ENCODE data around the gene HSD17B2.

HSD17B2 gene

DNA sequence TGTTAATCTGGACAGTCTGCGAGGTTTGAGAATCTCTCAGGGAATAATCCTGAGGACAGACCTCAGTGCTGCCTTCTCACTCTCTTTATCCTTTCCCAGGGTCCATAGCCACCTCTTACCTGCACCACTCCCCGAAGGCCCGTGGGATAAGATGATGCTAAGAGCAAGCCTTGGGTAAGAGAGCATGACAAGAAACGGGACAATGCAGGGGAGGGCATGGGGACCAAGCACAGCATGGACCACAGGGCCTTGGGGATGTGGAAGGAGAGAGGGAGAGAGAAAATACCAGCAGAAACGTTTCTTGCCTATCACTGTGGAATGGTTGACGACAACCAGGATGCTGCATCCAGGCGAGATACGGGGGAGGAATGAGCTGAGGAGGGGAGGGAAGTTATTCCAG is 15.5 kb upstream of the HSD17B2 start:
- DNase-seq: no peak

DNA sequence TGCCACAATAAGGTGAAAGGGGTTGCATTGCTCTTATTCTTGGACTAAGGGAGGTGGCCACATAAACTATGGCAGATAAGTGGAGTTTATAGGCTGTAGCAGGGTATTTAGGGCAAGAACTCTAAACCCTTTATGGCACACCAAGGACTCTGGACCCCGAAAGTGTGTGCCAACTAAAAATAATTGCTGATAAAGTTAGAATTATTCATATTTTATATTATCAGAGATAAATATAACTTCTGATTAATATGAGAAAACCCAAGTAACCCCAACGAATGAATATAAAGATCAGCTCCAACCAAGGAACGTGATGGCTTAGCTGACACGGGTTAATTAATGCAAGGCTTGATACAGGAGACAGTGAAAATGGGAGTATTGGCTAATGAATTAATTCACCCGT is 15.0 kb upstream of the HSD17B2 start:
- no peak for DNase-seq

DNA sequence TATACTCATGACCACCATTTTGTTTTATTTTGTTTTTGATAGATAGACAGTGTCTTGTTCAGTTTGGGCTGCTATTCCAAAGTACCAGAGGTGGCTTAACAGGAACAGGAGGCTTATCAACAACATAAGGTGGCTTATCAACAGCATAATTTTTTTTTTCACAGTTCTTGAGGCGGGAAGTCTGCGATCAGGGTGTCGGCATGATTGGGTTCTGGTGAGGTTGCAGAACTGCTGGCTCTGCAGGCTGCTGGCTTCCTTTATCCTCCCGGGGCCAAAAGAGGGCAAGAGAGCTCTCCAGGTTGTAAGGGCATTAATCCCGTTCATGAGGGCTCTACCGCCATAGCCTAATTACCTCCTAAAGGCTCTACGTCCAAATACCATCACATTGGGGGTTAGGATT is 11.8 kb upstream of the HSD17B2 start:
- DNase-seq: no peak

DNA sequence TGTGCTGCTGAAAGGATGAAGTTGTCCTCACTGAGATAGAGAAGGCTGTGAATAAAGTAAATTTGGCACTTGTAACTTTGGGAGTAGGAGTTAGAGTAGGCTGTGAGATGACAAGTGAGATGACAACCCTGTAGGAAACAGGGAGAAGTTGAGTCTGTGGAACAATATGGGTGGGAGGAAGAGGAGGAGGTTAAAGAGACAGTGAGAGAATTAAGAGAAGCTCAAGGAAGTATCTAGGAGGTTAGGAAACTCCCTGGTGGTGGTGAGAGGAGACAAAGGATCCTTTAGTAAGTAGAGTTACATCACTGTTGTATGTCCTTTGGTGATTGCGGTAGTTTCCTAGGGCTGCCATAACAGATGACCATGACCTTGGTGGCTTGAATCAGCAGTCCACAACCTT is 10.7 kb upstream of the HSD17B2 start:
- no peak for DNase-seq

DNA sequence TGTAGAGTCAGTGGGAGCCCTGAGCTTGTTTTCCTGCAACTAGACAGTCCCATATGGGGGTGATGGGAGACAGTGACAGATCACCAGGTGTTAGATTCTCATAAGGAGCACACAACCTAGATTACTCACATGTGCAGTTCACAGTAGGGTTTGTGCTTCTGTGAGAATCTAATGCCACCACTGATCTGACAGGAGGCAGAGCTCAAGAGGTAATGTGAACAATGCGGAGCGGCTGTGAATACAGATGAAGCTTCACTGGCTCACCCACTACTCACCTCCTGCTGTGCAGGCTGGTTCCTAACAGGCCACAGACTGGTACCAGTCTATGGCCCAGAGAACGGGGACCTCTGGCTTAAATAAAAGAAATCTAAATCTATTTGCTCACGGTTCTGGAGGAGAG is 10.2 kb upstream of the HSD17B2 start:
- DNase-seq: no peak

DNA sequence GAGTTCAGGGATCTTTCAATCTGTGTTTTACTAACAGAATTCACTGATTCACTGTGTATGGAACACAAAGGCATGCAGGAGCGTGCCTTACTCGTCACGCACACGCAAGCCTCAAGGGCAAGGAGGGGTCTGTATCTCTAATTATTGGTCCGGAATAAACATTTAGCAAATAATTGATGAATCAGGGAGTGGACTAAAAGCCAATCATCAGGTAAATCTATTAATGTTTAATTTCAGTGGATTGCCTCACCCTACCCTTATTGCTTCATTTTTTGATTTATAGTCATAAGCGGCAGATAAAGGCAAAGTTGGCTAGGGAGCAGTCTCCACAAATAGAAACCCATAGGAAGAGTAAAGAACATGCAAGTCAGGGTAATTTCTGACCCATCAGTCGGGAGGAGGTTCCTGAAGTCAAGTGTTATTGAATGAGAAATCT is 7.4 kb upstream of the HSD17B2 start:
- DNase-seq: no peak

DNA sequence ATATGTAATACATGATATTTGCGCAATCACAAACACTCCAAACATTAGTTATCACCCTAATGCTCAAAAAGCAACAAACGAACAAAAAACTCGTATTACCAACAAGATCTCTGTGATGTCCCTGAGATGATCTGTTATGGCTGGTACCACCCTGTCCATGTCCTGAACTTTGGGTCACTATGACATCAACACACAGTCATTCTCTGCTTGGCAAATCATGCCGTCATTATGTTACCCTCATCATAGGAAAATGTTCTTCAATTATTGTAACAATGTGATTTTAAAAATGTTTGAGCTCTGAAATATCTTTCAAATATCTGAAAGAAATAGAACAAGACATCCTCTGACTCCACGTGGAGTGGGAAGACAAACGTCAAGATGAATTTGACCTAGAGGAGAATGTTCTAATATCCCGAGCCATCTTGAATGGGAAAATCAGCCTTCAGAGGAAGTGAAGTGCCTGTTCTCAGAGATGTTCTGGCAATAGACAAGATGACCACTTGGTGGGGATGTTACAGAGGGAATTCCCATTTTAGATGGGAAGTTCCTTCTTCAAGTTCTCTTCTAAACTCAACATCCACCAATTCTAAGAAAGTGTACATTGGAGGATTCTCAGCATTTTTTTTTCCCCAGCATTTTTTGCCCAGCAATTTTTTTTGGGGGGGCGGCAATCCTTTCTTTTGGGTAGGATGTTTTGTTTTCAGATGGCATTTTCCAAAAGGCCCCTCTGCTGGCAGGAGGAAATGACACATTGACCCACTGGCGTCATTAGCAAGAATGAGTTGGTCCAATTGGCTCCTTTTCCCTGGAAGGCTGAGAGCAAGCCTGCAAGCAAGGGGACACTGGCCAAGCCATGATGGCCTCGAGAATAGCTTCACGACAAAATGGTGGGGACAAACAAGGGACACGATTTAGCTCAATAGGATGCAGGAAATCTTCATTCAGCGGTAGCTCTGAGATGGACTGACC is 3.7 kb upstream of the HSD17B2 start:
- DNase-seq: peak; percentile 61

DNA sequence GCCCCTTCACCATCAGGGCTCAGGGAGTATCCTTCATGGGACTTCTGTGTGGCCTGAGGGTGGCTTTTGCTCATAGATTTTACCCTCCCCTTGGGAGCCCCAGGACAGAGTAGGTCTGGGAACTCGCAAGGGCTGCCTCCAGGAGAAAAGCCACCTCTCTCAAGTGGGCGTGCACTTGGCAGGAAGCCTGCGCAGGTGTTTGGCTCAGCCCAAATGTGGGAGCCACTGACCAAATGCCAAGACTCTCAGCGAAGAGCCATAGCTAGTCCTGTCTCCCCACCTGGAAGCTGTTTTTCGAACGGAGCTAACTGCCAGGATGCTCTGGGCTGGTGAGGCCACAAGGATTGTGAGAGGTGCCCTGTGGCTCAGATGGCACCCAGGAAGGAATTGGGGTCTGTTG is 2.0 kb upstream of the HSD17B2 start:
- no peak for DNase-seq

DNA sequence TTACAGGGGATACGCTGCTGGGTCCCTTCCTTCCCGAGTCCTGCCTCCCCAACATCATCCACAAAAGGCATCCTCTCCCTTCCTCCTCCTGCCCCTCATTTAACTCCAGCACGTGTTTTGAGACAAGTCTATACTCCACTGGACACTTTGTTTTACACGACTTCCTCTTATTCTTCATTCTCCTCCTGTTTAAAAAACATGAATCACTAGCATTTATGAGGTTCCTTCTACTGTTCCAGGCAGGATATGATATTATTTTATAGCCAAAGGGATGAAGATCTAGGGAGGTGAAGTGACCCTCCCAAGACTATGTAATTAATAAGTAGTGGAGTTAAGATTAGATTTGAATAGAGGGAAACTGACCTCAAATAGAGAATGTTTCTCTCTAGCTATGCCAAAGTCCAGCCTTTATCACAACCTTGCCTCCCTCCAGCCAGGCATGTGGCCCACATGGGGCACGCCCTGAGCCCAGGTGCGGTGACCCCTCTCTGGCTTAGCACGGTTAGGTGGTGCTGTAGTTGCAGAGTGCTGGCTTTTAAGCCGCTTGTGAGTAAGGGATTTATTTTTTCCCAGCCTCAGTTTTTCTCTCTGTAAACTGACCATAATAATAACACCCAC is 1.3 kb upstream of the HSD17B2 start:
- no peak for DNase-seq

DNA sequence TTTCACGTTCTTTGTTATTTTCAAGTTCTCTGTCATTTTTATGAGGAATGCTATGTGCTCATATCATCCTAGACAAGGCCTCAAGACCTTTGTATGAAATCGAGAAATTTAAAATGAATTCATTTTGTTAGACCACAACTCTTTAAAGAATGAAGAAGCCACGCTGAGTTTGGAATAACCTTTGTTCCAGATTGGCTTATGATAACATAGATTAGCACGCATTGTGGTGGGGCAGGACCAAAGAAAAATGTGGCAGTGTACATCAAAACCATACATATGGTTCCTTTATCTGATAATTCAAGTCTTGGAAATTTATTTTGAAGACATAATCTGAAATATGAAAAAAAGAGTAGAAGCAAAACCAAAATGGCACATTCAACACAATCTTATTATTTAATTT is 2.2 kb downstream of the HSD17B2 start:
- no peak for DNase-seq

DNA sequence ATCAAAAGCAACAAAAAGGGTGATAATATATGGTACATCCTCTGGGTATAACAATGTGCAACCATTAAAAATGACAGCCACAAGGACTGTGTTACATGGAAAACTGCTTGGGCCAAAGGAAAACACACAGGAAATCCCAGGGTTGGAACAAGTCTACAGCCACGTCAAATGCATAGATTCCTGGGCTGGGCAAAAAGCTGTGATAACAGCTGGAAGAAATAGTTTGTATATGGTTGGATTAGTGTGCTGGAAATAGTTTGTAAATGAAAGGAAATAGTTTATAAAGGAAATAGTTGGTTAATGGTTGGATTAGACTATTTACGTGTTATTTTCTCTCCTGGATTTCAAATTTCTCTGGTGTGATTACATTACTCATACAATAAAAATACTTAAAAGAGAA is 2.6 kb downstream of the HSD17B2 start:
- DNase-seq: peak; percentile 53

DNA sequence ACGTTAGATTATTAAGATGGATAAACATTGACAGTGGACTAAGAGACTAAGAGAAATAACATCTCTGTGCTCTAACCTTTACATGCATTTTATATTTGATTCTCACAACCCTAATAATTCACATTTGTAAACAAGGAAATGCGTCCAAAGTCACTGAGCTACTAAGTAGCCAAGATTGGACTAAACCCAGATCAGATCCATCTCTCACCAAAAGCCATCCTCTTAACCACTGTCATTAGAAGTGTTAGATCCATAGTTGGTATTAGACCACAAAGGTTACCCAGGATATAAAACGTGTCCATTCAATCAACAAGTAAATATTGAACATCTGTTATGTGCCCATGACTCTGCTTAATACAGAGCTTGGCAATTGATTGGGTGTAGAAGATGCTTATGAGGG is 5.2 kb downstream of the HSD17B2 start:
- no peak for DNase-seq

DNA sequence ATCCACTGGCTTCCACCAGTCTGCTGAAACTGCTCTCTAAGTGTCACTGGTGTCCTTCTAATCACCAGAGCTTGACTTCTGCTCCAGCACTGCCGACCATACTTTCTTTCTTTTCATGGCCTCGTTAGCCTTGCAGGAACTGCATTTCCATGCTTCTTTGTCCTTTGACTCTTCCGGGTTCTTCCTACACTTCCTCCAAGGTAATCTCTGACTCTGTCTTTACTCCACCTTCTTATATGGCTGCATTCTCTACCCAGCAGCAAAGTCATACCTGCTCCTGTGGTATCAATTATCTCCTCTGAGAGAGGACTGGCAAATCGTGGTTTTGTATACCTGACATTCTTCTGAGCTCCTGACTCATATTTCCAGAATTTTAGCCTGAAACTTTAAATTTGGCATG is 6.5 kb downstream of the HSD17B2 start:
- DNase-seq: no peak

DNA sequence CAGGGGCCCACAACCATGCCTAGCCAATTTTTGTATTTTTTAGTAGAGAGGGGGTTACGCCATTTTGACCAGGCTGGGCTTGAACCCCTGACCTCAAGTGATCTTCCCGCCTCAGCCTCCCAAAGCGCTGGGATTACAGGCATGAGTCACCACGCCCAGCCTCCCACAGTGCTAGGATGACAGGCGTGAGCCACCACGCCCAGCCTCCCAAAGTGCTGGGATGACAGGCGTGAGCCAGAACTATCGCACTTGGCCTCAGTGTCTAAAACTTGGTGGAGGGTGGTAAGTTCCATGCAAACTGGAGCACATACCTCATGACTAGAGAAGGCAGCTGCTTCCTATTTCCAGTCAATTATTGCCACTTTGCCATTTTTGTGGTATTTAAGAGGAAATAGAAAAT is 7.1 kb downstream of the HSD17B2 start:
- no peak for DNase-seq

DNA sequence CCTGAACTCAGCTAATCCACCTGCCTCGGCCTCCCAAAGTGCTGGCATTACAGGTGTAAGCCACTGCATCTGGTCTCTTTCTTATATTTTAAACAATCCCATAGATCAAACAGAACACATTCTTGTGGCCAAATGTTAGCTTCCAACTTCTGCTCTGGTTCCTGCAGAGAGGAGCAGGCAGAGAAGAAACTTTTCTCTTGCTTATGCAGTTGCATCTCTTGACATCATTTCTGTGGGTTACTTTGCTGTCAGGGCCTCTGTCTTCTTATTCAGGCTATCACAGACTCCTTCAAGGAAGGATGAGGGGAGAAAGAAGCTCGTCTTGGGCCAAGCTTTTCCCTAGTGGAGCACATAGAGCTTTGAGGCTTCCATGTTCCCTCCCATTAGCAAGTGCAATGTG is 7.8 kb downstream of the HSD17B2 start:
- no peak for DNase-seq

DNA sequence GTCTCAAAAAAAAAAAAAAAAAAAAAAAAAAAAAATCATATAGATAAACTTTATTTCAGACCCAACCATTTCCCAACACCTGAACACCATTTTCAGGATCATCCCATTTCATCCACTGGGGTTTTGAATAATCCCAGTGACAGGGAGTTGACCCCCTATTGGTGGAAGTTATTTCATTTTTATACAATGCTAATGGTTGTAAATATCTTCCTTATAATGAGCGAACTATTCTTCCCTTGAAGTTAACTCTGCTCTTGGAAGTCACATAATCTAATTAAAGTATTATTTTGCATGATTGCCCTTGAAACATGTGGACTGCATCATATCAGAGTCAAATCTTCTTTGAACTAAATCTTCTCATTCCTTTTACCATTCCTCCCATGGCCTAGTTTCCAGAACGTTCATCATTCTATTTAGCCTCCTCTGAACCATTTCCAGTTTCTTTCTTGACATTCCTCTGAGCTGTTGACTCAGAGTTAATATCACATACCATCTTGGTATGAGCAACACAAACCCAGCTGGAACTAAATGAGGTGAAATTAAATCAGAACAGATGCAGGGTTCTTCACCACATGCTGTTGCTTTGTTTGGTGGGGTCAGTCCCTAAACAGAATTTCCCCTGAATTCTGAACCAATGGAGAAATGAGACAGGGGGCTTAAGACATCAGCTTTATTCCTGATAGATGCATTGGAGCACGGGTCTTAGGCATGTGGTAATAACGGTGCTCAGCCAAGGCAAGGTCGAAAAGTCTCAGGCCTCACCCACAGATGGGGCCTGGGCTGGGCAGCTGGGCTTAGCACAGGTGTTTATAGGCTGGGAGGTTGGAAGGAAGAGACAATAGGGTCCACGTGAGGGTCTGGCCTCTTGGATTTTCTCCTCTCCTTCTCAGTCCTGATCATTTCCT is 8.9 kb downstream of the HSD17B2 start:
- peak; percentile 94 for DNase-seq

DNA sequence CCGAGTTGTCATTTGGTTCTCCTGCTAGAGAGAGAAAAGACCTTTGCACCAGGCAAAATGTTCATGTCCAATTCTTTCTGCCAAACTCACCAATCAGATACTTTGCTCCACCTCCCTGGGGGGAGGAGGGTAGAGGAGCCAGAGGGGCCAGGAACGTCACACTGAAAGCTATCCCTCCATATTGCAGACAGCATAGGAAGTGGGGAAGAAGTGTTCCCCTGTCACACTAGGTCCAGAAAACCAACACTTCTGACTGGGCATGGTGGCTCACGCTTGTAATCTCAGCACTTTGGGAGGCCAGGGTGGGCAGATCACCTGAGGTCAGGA is 9.5 kb downstream of the HSD17B2 start:
- no peak for DNase-seq

DNA sequence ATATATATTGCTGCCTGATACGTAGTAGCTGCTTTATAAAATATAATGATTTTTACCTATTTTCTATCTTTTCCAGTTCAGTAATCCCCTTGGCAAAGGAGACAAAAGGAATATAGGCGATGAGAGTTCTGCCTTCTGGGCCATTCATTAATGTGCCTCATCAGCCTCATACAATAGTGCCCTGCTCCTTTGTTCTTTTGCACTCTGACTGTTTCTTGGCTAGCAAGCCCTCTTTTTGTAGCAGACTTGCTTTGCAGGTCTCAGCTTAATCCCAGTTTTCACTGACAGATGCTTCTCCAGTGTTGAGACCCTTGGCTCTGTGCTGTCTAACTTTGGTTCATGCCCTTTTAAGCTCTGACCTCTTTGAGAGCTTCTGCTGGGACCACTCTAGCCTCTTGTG is 10.4 kb downstream of the HSD17B2 start:
- no peak for DNase-seq

DNA sequence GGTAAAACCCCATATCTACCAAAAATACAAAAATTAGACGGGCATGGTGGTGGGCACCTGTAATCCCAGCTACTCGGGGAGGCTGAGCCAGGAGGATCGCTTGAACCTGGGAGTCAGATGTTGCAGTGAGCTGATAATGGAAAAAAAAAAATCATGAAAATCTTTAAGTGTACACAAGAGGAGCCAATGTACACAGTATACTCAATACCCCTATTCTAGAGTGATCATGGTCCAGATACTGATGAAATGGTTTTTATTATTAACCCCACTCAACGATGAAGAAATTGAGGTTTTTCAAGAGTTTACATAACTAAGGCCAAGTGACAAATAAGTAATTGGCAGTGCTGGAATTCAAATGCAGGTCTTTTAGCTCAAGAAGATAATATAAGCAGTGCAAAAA is 11.5 kb downstream of the HSD17B2 start:
- no peak for DNase-seq

DNA sequence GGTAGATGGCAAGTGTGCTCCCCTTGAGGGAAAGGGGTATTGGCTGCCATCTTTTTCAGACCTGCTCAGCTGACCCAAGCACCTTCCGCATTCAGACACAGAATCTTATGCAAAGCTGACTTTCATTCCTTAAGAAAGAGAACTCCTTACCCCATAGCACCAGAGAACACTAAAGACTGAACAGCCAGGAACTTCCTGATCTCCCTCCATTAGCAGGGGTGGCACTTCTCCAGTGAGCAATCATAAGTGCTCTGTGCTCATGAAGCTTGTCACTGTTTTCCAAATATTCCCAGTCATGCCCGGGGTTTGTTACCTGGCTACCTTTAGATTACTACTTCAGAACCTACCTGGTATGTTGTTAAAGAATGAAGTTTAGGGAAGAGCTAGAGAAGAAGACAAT is 11.9 kb downstream of the HSD17B2 start:
- no peak for DNase-seq

DNA sequence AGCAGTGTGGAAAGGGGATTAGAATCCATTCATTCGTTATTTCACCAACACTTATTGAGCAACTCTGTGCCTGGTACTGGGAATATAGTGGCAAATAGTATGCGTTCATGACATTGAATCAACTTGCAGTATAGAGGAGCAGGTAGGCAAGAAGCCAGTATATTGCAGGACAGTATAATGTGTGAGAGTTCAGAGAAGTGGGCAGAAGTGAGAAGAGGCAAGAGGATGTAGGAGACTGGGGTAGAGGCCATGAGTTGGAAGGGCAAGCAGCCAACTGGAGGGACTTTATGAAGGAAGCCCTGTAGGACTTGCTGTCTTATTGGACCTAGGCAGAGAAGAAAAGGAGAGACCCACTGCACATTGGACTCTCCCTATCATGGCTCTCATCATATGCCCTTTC is 12.3 kb downstream of the HSD17B2 start:
- no peak for DNase-seq

DNA sequence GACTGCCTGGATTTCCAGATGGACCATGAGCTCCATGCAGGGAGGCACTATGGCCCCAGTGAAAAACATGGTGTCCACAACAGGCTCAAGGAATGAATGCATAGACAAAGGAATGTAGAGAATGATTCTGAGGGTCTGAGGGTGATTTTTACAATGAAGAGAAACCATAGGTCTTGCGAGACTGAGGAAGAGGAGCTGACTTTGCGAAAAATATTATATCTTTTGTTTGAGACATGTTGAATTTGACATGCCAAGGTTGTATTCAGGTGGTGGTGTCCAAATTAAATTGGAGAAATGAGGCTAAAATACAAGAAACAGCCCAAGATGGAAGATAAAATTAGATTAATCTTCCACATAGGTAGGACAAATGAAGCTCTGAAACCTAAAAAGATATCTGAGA is 12.7 kb downstream of the HSD17B2 start:
- no peak for DNase-seq

DNA sequence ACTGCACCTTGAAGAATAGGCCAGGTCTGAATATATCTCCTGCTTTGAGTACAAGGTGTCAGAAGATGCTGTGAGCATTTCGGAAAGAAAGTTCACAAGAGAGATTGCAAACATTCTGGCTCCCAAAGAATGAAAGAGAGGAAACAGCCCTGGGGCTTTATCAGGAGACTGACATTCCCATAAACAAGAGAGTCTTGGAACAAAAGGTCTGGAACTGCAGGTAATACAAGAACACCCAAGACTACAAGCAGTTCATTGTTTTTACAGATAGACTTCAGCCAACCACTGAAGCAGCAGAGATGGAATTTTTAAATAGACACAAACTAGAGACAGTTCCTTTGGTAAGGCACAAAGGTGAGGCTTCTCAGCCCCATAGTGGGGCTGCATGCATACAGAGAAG is 14.4 kb downstream of the HSD17B2 start:
- no peak for DNase-seq

DNA sequence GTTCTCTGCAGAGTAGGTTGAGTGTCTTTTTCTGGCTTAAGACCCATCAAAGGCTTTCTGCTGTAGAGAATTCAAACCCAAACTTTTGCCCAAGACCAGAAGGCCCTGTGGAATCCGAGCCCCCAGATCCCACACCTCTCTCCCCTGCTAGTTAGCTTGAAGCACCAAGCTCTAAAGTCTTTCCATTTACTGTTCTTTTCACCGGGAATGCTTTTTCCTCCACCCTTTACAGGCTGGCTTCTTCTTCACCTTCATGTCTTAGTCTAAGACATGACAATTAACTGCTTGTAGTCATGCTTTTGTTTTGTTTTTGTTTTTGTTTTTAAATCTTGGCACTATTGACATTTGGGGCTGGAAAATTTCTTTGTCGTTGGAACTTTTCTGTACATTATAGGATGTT is 15.5 kb downstream of the HSD17B2 start:
- DNase-seq: no peak
